G401.6 (cell line): Measurements from ENCODE around the gene CHRNB4.
"Not testable (repeated sequence)": the region's sequence is repeated elsewhere in the genome, so short reads cannot be mapped to it uniquely, and the experiment has no call there.

Source experiments
- FAIRE-seq: peaks from 2 replicates; lab custom pipeline; 2012; peaks lifted over from hg19 to GRCh38; lab: Jason Lieb, UNC

CHRNB4 gene

GRCh38 chr15:78641102-78641748 is at the start of gene CHRNB4:
Gene CHRNB4, minus strand, starts transcription at chr15:78641210. Its CDS starts 77 bp downstream, at chr15:78641133.
- no peak for FAIRE-seq

- FAIRE-seq = no peak
These were observed 48.6 kb upstream of the CHRNB4 start for GRCh38 chr15:78689626-78690025.

GRCh38 chr15:78685925-78686324 is 44.9 kb upstream of the CHRNB4 start:
- FAIRE-seq = no peak

- no peak for FAIRE-seq
These were observed 44.3 kb upstream of the CHRNB4 start for GRCh38 chr15:78685159-78685921.

- FAIRE-seq = no peak
These were observed 43.6 kb upstream of the CHRNB4 start for GRCh38 chr15:78684657-78685056.

GRCh38 chr15:78683599-78683998 is 42.6 kb upstream of the CHRNB4 start:
- not testable (repeated sequence) for FAIRE-seq

GRCh38 chr15:78682693-78683410 is 41.8 kb upstream of the CHRNB4 start:
- no peak for FAIRE-seq

- no peak for FAIRE-seq
These were observed 41.1 kb upstream of the CHRNB4 start for GRCh38 chr15:78682004-78682651.

- FAIRE-seq = no peak
These were observed 40.4 kb upstream of the CHRNB4 start for GRCh38 chr15:78681281-78682003.

GRCh38 chr15:78680431-78681075 is 39.5 kb upstream of the CHRNB4 start:
- no peak for FAIRE-seq

- no peak for FAIRE-seq
These were observed 38.1 kb upstream of the CHRNB4 start for GRCh38 chr15:78679089-78679511.

GRCh38 chr15:78676424-78677110 is 35.6 kb upstream of the CHRNB4 start:
- FAIRE-seq = no peak

GRCh38 chr15:78675617-78676360 is 34.8 kb upstream of the CHRNB4 start:
- FAIRE-seq = no peak

- FAIRE-seq = no peak
These were observed 34.2 kb upstream of the CHRNB4 start for GRCh38 chr15:78675206-78675605.

- FAIRE-seq = no peak
These were observed 33.0 kb upstream of the CHRNB4 start for GRCh38 chr15:78673917-78674444.

GRCh38 chr15:78673476-78673875 is 32.5 kb upstream of the CHRNB4 start:
- FAIRE-seq = no peak

- FAIRE-seq = no peak
These were observed 31.4 kb upstream of the CHRNB4 start for GRCh38 chr15:78672285-78673014.

- no peak for FAIRE-seq
These were observed 30.7 kb upstream of the CHRNB4 start for GRCh38 chr15:78671626-78672211.

- FAIRE-seq = no peak
These were observed 28.0 kb upstream of the CHRNB4 start for GRCh38 chr15:78668987-78669386.
